ENCODE measurements around the gene B3GNT2.

DNA sequence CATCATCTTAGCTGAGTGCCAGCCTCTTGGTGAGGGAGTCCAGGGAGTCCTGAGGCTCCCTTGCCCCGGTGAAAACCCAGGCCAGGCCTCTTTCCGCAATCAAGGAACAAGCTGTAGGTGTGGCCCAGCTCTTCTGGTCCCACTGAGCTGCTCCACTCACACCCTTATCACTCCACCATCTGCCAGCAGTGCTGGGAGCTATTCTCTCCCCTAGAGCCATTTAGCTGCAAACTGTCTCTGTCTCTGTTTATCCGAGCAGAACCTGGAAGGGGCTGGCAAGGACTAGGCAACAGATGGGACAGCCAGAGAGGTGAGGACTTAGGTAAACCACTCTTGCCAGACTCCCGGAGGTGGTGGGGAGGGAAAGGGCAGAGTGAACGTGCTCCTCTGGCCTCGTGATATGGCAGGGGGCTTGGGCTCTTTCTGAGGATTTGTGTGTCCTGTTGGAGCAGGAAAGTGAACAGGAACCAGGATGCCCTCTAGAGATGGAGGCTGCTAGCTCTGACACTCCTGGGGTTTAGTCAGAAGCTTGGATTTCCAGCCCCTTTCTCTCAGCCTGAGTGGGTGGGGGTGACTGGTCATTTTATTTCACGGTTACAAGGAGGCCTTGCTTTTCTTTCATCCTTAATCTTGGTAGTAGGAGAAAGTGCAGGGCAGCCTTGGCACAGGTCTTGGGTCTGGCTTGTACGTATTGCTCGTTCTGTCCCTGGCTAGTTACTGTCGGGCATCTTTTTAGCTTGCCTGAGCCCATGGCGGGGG is 19.6 kb downstream of the B3GNT2 start:
- TF ChIP-seq CTCF (IDR thresholded peaks at IDR 0.05): no peak
- no peak for TF ChIP-seq KAT7 (CRISPR knock-in tag; IDR thresholded peaks at IDR 0.05; ENCODE audit: borderline replicate concordance)
- no peak for TF ChIP-seq ATF6 (CRISPR knock-in tag; IDR thresholded peaks at IDR 0.05)
- TF ChIP-seq, protein P1, sequence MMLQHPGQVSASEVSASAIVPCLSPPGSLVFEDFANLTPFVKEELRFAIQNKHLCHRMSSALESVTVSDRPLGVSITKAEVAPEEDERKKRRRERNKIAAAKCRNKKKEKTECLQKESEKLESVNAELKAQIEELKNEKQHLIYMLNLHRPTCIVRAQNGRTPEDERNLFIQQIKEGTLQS (CRISPR knock-in tag; conservative IDR thresholded peaks at IDR 0.05): no peak
- no peak for TF ChIP-seq E2F1 (CRISPR knock-in tag; IDR thresholded peaks at IDR 0.05)
- TF ChIP-seq FOXP1 (CRISPR knock-in tag; IDR thresholded peaks at IDR 0.05; ENCODE audit: borderline replicate concordance): no peak; the same call in 1 of the 2 replicates
- no peak for TF ChIP-seq AFF4 (CRISPR knock-in tag; IDR thresholded peaks at IDR 0.05; ENCODE audit: borderline replicate concordance)

Data from WTC11 (cell line).